B cell (primary cell): ENCODE measurements around the gene SETDB1. TPM values are rescaled to one million over a fixed set of nuclear protein-coding genes. Genes with fewer than 3 reads are reported as not detected.

Experiments used
- ATAC-seq: fragments of 200-7000 bp; cut with Tn5 transposase; one replicate; pipeline ENCODE4 v1.10.0; 2021; ENCODE audit warnings: low read depth, mild to moderate bottlenecking, moderate number of reproducible peaks, moderate library complexity
- CTCF ChIA-PET: fragments of 350-600 bp; sonication (Branson Sonifier 250); formaldehyde crosslinking; loops from one replicate; lab custom pipeline; 2021; ENCODE audit warnings: antibody characterized with exemption, inconsistent platforms; lab: Charles Lee
- POLR2A ChIA-PET: fragments of 350-600 bp; sonication (Branson Sonifier 250); formaldehyde crosslinking; loops from one replicate; lab custom pipeline; 2021; ENCODE audit warnings: antibody characterized with exemption; lab: Charles Lee
- DNase-seq: peaks from one replicate; pipeline ENCODE4 v3.0.0; 2013
- H2AFZ ChIP-seq: 2 replicates; pipeline ENCODE4 v1.6.1; 2012; ENCODE audit warnings: mild to moderate bottlenecking, low read depth, low read length; ENCODE audit not compliant: insufficient read depth, poor library complexity, severe bottlenecking
- H3K27ac ChIP-seq, 2 donors: 1 replicate in 1 of 2; 2 replicates in 1 of 2; pipeline ENCODE4 v1.5.1; 2012 to 2013; ENCODE audit warnings: low read length in 2 of 2, mild to moderate bottlenecking in 2 of 2, moderate library complexity in 1 of 2
- H3K27me3 ChIP-seq, 4 experiments: fragments of 200-600 bp in 1 of 4; sonication (generic) in 1 of 4; replicated peaks in 1 of 4; 1 replicate in 2 of 4; 2 replicates in 2 of 4; pipeline versions ENCODE4 v1.6.1 to v1.7.0; 2013 to 2016; ENCODE audit warnings: low read length in 3 of 4, mild to moderate bottlenecking in 2 of 4, mixed read lengths in 1 of 4, moderate library complexity in 1 of 4; ENCODE audit not compliant: insufficient read depth in 4 of 4, control insufficient read depth in 3 of 4; ENCODE audit errors: control extremely low read depth in 1 of 4
- H3K36me3 ChIP-seq, 2 experiments: replicated peaks in 1 of 2; 1 replicate in 1 of 2; 2 replicates in 1 of 2; pipeline versions ENCODE4 v1.6.1 to v1.7.1; 2013; ENCODE audit warnings: low read length in 1 of 2; ENCODE audit not compliant: insufficient read depth in 2 of 2, control insufficient read depth in 1 of 2; ENCODE audit errors: control extremely low read depth in 1 of 2, extremely low read depth in 1 of 2
- H3K4me1 ChIP-seq, 2 donors: fragments of 200-600 bp in 1 of 2; sonication (generic) in 1 of 2; 1 replicate in 1 of 2; 2 replicates in 1 of 2; pipeline versions ENCODE4 v1.5.1 to v1.6.1; 2013 to 2017; ENCODE audit warnings: low read length in 2 of 2; ENCODE audit not compliant: control insufficient read depth in 2 of 2, insufficient read depth in 2 of 2
- H3K4me2 ChIP-seq: replicated peaks from 2 replicates; pipeline ENCODE3; 2012; ENCODE audit warnings: mild to moderate bottlenecking, low read depth, low read length; ENCODE audit not compliant: poor library complexity, severe bottlenecking
- H3K4me3 ChIP-seq, 5 experiments: fragments of 200-600 bp in 1 of 5; sonication (generic) in 1 of 5; 1 replicate in 3 of 5; 2 replicates in 2 of 5; pipeline versions ENCODE4 v1.5.1 to v1.7.0; 2011 to 2016; ENCODE audit warnings: low read length in 4 of 5, mild to moderate bottlenecking in 4 of 5, low read depth in 2 of 5, control low read depth in 1 of 5, moderate library complexity in 1 of 5; ENCODE audit not compliant: insufficient read depth in 1 of 5; ENCODE audit errors: control extremely low read depth in 1 of 5, extremely low read depth in 1 of 5
- H3K79me2 ChIP-seq: fragments of 200-600 bp; sonication (generic); one replicate; pipeline ENCODE4 v1.6.0; 2016; ENCODE audit warnings: low read length; ENCODE audit not compliant: control insufficient read depth, insufficient read depth
- H3K9ac ChIP-seq: fragments of 200-600 bp; sonication (generic); 2 replicates; pipeline ENCODE4 v1.6.1; 2017; ENCODE audit warnings: mild to moderate bottlenecking, low read length, moderate library complexity
- H3K9me3 ChIP-seq, 3 donors: one replicate each; pipeline versions ENCODE4 v1.6.1 to v1.7.1; 2013; ENCODE audit warnings: low read length in 2 of 3; ENCODE audit not compliant: control insufficient read depth in 2 of 3, insufficient read depth in 1 of 3; ENCODE audit errors: control extremely low read depth in 1 of 3
- H4K20me1 ChIP-seq: 2 replicates; pipeline ENCODE4 v1.6.0; 2012; ENCODE audit warnings: mild to moderate bottlenecking, low read length; ENCODE audit not compliant: insufficient read depth, control insufficient read depth, poor library complexity, severe bottlenecking
- H3K27ac Mint-ChIP-seq: one replicate; pipeline ENCODE4 v1.8.0; 2021; ENCODE audit warnings: mixed read lengths
- H3K27me3 Mint-ChIP-seq: one replicate; pipeline ENCODE4 v1.8.0; 2021; ENCODE audit warnings: mixed read lengths
- H3K4me1 Mint-ChIP-seq: one replicate; pipeline ENCODE4 v1.8.0; 2021; ENCODE audit warnings: mixed read lengths
- H3K4me3 Mint-ChIP-seq: one replicate; pipeline ENCODE4 v1.8.0; 2021; ENCODE audit warnings: mixed read lengths
- H3K9me3 Mint-ChIP-seq: one replicate; pipeline ENCODE4 v1.8.0; 2022; ENCODE audit warnings: mixed read lengths; ENCODE audit not compliant: insufficient read depth
- CTCF ChIP-seq: fragments of 200-600 bp; IDR thresholded peaks from one replicate; pipeline ENCODE4 v1.8.0; 2022; ENCODE audit warnings: antibody characterized with exemption, mild to moderate bottlenecking
- EZH2 ChIP-seq: IDR thresholded peaks from 2 replicates; pipeline ENCODE4 v1.6.1; 2012; ENCODE audit warnings: borderline replicate concordance, low read depth, mild to moderate bottlenecking, moderate library complexity, low read length; ENCODE audit not compliant: insufficient read depth, poor library complexity, severe bottlenecking
- WGBS: methylation state at CpG from one replicate; pipeline ENCODE4 v1.1.5; 2013; ENCODE audit warnings: missing lambda C conversion rate; ENCODE audit not compliant: insufficient coverage; 5-methylcytosine and 5-hydroxymethylcytosine counted together
- intact Hi-C: fragments of 100-400 bp; cut with micrococcal nuclease; formaldehyde crosslinking; loops from one replicate; pipeline ENCODE4 v1.10.0; 2022
- polyA plus RNA-seq: library from polyadenylated mRNA; depleted of rRNA; stranded (reverse); fragments of >200 nt; gene quantifications from 2 replicates; pipeline ENCODE4 v1.2.3, GENCODE V29; 2012
- total RNA-seq, 2 donors: library from RNA; stranded (reverse); fragments of 120-200 nt in 1 of 2; gene quantifications; 1 replicate in 1 of 2; 2 replicates in 1 of 2; pipeline versions ENCODE4 v1.2.3 to v1.2.4, GENCODE V29; 2013 to 2022

SETDB1 gene
- total and polyA plus RNA-seq, 2 donors (not counting 1 experiment from before 2014, with no cell fraction given), result 57.4 to 115 TPM

- H3K4me3 Mint-ChIP-seq, result no peak overlapping the region
- Histone ChIP-seq H3K4me1 (peaks cover 2 to 9% of the 10 kb centered on the region in 2 donors), H4K20me1 (no peaks in the 10 kb centered on the region), H3K9ac (no peak overlapping the region), H3K4me3 (no peak overlapping the region), H3K27ac (no peak overlapping the region), H3K27me3 (no peaks in the 10 kb centered on the region), H3K79me2 (no peaks in the 10 kb centered on the region), H3K9me3 (no peaks in the 10 kb centered on the region), H3K4me2 (no peak overlapping the region), H3K36me3 (no peaks in the 10 kb centered on the region), H2AFZ (no peak overlapping the region)
- no peak for TF ChIP-seq EZH2
- TF ChIP-seq CTCF, result no peak
- intact Hi-C loops, result no loop called here
- ATAC-seq (no peak), DNase-seq (no peak)
- H3K27ac Mint-ChIP-seq, result no peak overlapping the region
- H3K4me1 Mint-ChIP-seq, result peaks cover 6% of the 10 kb centered on the region
- CTCF ChIA-PET, result interaction anchor here (0.6 kb wide), 1 partner anchor 140 kb away, joined by 4 read pairs; the partner anchor contains the start of gene CTSS
- WGBS, result 100% methylated on average over 5 of the region's 6 CpGs
- POLR2A ChIA-PET, result no interaction called here
- H3K9me3 Mint-ChIP-seq, result no peaks in the 10 kb centered on the region
- no peaks in the 10 kb centered on the region for H3K27me3 Mint-ChIP-seq
These were observed 20.9 kb upstream of the SETDB1 start for GRCh38 chr1:150905301-150905700.

- CTCF ChIA-PET, result interaction anchor here (0.6 kb wide), 1 partner anchor 396 kb away, joined by 3 read pairs; no protein-coding TSS in a partner anchor
- no peak overlapping the region for H3K4me3 Mint-ChIP-seq
- H3K4me3 ChIP-seq, result no peak overlapping the region
- no peaks in the 10 kb centered on the region for H3K9me3 Mint-ChIP-seq
- intact Hi-C loops, result no loop called here
- peaks cover 7% of the 10 kb centered on the region for H3K4me1 Mint-ChIP-seq
- H3K9me3 ChIP-seq, result peaks cover 0 to 6% (median 0%) of the 10 kb centered on the region in 3 donors
- no CpG with 5 or more reads among the region's 1 CpG for WGBS
- H2AFZ ChIP-seq, result no peak overlapping the region
- POLR2A ChIA-PET, result no interaction called here
- no peaks in the 10 kb centered on the region for H4K20me1 ChIP-seq
- H3K27me3 ChIP-seq, result no peaks in the 10 kb centered on the region
- no peak overlapping the region for H3K27ac Mint-ChIP-seq
- no peaks in the 10 kb centered on the region for H3K79me2 ChIP-seq
- peaks cover 6 to 9% of the 10 kb centered on the region in 2 donors for H3K4me1 ChIP-seq
- H3K27me3 Mint-ChIP-seq, result no peaks in the 10 kb centered on the region
- H3K36me3 ChIP-seq, result no peaks in the 10 kb centered on the region
- DNase-seq (no peak), ATAC-seq (no peak)
- H3K4me2 ChIP-seq, result no peak overlapping the region
- TF ChIP-seq CTCF (no peak), EZH2 (no peak)
- H3K9ac ChIP-seq, result no peak overlapping the region
- no peak overlapping the region for H3K27ac ChIP-seq
These were observed 19.8 kb upstream of the SETDB1 start for GRCh38 chr1:150906329-150906728.
